Measurements from ENCODE around the gene TFIP11.

DNA sequence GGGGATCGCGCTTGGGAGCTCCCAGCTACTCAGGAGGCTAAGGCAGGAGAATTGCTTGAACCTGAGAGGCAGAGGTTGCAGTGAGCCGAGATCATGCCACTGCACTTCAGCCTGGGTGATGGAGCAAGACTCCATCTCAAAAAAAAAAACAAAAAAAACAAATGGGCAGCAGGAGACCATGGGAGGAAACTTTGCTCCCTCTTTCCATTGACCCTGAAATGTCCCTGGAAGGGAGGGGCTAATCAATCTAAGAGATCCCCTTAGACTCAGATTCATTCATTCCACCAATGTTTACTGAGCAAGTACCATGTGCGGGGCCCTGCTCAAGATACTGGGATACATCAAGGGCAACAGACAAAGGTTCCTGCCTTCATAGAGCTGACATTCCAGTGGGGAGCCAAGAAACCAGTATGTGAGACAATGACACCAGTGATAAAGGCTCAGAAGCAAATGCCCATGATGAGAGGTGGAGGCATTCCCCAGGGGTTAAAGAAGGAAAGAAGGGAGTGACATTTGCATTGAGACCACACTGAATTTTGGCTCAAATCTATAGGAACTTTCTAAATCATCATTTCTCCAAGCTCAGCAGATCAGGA is 37.7 kb upstream of the TFIP11 start:
- no peak for TF ChIP-seq CTCF (IDR thresholded peaks at IDR 0.05; ENCODE audit: insufficient read depth, low read length)
- no peak for TF ChIP-seq POLR2AphosphoS5 (IDR thresholded peaks at IDR 0.05; ENCODE audit: low read depth)
- no peak for TF ChIP-seq GABPA (IDR thresholded peaks at IDR 0.05; ENCODE audit: low read depth)
- TF ChIP-seq SPI1 (IDR thresholded peaks at IDR 0.05; ENCODE audit: borderline replicate concordance, low read depth): no peak
- TF ChIP-seq, protein P1, sequence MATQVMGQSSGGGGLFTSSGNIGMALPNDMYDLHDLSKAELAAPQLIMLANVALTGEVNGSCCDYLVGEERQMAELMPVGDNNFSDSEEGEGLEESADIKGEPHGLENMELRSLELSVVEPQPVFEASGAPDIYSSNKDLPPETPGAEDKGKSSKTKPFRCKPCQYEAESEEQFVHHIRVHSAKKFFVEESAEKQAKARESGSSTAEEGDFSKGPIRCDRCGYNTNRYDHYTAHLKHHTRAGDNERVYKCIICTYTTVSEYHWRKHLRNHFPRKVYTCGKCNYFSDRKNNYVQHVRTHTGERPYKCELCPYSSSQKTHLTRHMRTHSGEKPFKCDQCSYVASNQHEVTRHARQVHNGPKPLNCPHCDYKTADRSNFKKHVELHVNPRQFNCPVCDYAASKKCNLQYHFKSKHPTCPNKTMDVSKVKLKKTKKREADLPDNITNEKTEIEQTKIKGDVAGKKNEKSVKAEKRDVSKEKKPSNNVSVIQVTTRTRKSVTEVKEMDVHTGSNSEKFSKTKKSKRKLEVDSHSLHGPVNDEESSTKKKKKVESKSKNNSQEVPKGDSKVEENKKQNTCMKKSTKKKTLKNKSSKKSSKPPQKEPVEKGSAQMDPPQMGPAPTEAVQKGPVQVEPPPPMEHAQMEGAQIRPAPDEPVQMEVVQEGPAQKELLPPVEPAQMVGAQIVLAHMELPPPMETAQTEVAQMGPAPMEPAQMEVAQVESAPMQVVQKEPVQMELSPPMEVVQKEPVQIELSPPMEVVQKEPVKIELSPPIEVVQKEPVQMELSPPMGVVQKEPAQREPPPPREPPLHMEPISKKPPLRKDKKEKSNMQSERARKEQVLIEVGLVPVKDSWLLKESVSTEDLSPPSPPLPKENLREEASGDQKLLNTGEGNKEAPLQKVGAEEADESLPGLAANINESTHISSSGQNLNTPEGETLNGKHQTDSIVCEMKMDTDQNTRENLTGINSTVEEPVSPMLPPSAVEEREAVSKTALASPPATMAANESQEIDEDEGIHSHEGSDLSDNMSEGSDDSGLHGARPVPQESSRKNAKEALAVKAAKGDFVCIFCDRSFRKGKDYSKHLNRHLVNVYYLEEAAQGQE (IDR thresholded peaks at IDR 0.05; ENCODE audit: insufficient replicate concordance, low read depth): no peak

Measured in HL-60 (cell line).